C4-2B (cell line): Measurements from ENCODE around the gene NCF2.

Experiments used
- ZFX ChIP-seq: fragments of 450-650 bp; IDR thresholded peaks from 2 replicates; pipeline ENCODE4 v1.6.1; 2017
- TF ChIP-seq, protein P1 (sequence below): fragments of 450-650 bp; conservative IDR thresholded peaks from 2 replicates; pipeline ENCODE4 v1.5.1; 2017; ENCODE audit warnings: mild to moderate bottlenecking

GRCh38 chr1:183515002-183515689 lies 75.1 kb downstream of the NCF2 start:
- TF ChIP-seq, protein P1, sequence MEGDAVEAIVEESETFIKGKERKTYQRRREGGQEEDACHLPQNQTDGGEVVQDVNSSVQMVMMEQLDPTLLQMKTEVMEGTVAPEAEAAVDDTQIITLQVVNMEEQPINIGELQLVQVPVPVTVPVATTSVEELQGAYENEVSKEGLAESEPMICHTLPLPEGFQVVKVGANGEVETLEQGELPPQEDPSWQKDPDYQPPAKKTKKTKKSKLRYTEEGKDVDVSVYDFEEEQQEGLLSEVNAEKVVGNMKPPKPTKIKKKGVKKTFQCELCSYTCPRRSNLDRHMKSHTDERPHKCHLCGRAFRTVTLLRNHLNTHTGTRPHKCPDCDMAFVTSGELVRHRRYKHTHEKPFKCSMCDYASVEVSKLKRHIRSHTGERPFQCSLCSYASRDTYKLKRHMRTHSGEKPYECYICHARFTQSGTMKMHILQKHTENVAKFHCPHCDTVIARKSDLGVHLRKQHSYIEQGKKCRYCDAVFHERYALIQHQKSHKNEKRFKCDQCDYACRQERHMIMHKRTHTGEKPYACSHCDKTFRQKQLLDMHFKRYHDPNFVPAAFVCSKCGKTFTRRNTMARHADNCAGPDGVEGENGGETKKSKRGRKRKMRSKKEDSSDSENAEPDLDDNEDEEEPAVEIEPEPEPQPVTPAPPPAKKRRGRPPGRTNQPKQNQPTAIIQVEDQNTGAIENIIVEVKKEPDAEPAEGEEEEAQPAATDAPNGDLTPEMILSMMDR = no peak
- no peak for TF ChIP-seq ZFX
